IMR-90 (cell line): ENCODE results near the gene SPTLC1. TPM values are rescaled to one million over a fixed set of nuclear protein-coding genes. Genes with fewer than 3 reads are reported as not detected.

ENCODE experiments used
- ATAC-seq: fragments of 200-7000 bp; cut with Tn5 transposase; 2 replicates; pipeline ENCODE4 v1.9.1; 2020; ENCODE audit warnings: low read depth, mild to moderate bottlenecking, moderate library complexity
- BruUV-seq: library from RNA; stranded (reverse); fragments of 400-500 nt; replicated peaks from 2 replicates; lab custom pipeline; 2021; lab: Mats Ljungman, UMichigan
- CTCF ChIA-PET: fragments of 300-600 bp; formaldehyde crosslinking; extraction: SDS; loops from one replicate; lab custom pipeline; 2021; ENCODE audit warnings: antibody characterized with exemption; lab: Yijun Ruan, JAX
- POLR2A ChIA-PET: fragments of 300-600 bp; sonication (Branson Sonifier 250); formaldehyde crosslinking; loops from one replicate; lab custom pipeline; 2022; ENCODE audit warnings: antibody characterized with exemption; ENCODE audit not compliant: unreplicated experiment; lab: Charles Lee
- DNase-seq: peaks from one replicate; pipeline ENCODE4 v3.0.0; 2013
- H2AFZ ChIP-seq: replicated peaks from 2 replicates; pipeline ENCODE3; 2013; ENCODE audit warnings: low read length, mild to moderate bottlenecking; ENCODE audit not compliant: poor library complexity
- H2AK5ac ChIP-seq: 2 replicates; pipeline ENCODE4 v1.6.1; 2013; ENCODE audit warnings: low read depth, low read length, inconsistent platforms
- H2AK9ac ChIP-seq: replicated peaks from 2 replicates; pipeline ENCODE3; 2013; ENCODE audit warnings: mild to moderate bottlenecking, low read depth, low read length, moderate library complexity; ENCODE audit not compliant: poor library complexity
- H2BK120ac ChIP-seq: 2 replicates; pipeline ENCODE4 v1.6.1; 2013; ENCODE audit warnings: low read depth, low read length, inconsistent platforms
- H2BK15ac ChIP-seq: 3 replicates; pipeline ENCODE4 v1.6.1; 2013; ENCODE audit warnings: low read depth, low read length, inconsistent platforms
- H2BK20ac ChIP-seq: 2 replicates; pipeline ENCODE4 v1.6.1; 2013; ENCODE audit warnings: low read depth, mild to moderate bottlenecking, inconsistent platforms, low read length, moderate library complexity
- H2BK5ac ChIP-seq: 2 replicates; pipeline ENCODE4 v1.6.1; 2013; ENCODE audit warnings: mild to moderate bottlenecking, low read depth, low read length, inconsistent platforms; ENCODE audit not compliant: poor library complexity, severe bottlenecking
- H3K14ac ChIP-seq: replicated peaks from 2 replicates; pipeline ENCODE4 v1.6.1; 2013; ENCODE audit warnings: low read depth, low read length, inconsistent platforms
- H3K18ac ChIP-seq: 2 replicates; pipeline ENCODE4 v1.6.1; 2013; ENCODE audit warnings: low read depth, low read length, control low read depth
- H3K23ac ChIP-seq: 2 replicates; pipeline ENCODE4 v1.6.1; 2013; ENCODE audit warnings: low read depth, low read length, inconsistent platforms
- H3K27ac ChIP-seq: 2 replicates; pipeline ENCODE4 v1.5.1; 2013; ENCODE audit warnings: mild to moderate bottlenecking, control low read depth, low read length; ENCODE audit not compliant: insufficient read depth
- H3K27me3 ChIP-seq: 2 replicates; pipeline ENCODE4 v1.6.1; 2013; ENCODE audit warnings: low read length; ENCODE audit not compliant: control insufficient read depth, insufficient read depth
- H3K36me3 ChIP-seq: 2 replicates; pipeline ENCODE4 v1.6.1; 2013; ENCODE audit warnings: low read length, mixed read lengths; ENCODE audit not compliant: control insufficient read depth, insufficient read depth
- H3K4ac ChIP-seq: 2 replicates; pipeline ENCODE4 v1.6.1; 2013; ENCODE audit warnings: low read depth, low read length, inconsistent platforms
- H3K4me1 ChIP-seq: 2 replicates; pipeline ENCODE4 v1.6.1; 2013; ENCODE audit warnings: low read length, mixed read lengths; ENCODE audit not compliant: control insufficient read depth, insufficient read depth
- H3K4me2 ChIP-seq: 2 replicates; pipeline ENCODE4 v1.6.1; 2013; ENCODE audit warnings: low read depth, mild to moderate bottlenecking, control low read depth, low read length, moderate library complexity
- H3K4me3 ChIP-seq: 2 replicates; pipeline ENCODE4 v1.5.1; 2013; ENCODE audit warnings: low read depth, mild to moderate bottlenecking, control low read depth, low read length, moderate library complexity; ENCODE audit not compliant: insufficient read depth
- H3K56ac ChIP-seq: 2 replicates; pipeline ENCODE4 v1.6.1; 2013; ENCODE audit warnings: low read length, inconsistent platforms; ENCODE audit not compliant: insufficient read depth; ENCODE audit errors: extremely low read depth
- H3K79me1 ChIP-seq, 2 experiments: 2 replicates each; pipeline ENCODE4 v1.6.1; 2013; ENCODE audit warnings: low read length in 2 of 2, inconsistent platforms in 1 of 2, low read depth in 1 of 2
- H3K9ac ChIP-seq: 2 replicates; pipeline ENCODE4 v1.6.1; 2013; ENCODE audit warnings: low read depth, low read length, control low read depth
- H3K9me1 ChIP-seq: 2 replicates; pipeline ENCODE4 v1.6.1; 2013; ENCODE audit warnings: low read length, inconsistent platforms; ENCODE audit not compliant: insufficient read depth
- H3K9me3 ChIP-seq: 2 replicates; pipeline ENCODE4 v1.6.1; 2013; ENCODE audit warnings: low read length; ENCODE audit not compliant: control insufficient read depth, insufficient read depth
- H4K20me1 ChIP-seq: 2 replicates; pipeline ENCODE4 v1.6.1; 2013; ENCODE audit warnings: low read length, inconsistent platforms; ENCODE audit not compliant: insufficient read depth
- H4K5ac ChIP-seq: 2 replicates; pipeline ENCODE4 v1.6.1; 2013; ENCODE audit warnings: mild to moderate bottlenecking, low read depth, low read length, control low read depth
- H4K8ac ChIP-seq, 2 experiments: 2 replicates each; pipeline ENCODE4 v1.6.1; 2013; ENCODE audit warnings: low read depth in 2 of 2, low read length in 2 of 2, control low read depth in 1 of 2, inconsistent platforms in 1 of 2
- H4K91ac ChIP-seq: 2 replicates; pipeline ENCODE4 v1.6.1; 2013; ENCODE audit warnings: low read depth, low read length, inconsistent platforms; ENCODE audit not compliant: insufficient read depth
- RAD21 ChIP-seq: IDR thresholded peaks from 2 replicates; pipeline ENCODE4 v1.6.1; 2012; ENCODE audit warnings: low read length, improper control_type of control experiment
- RFX5 ChIP-seq: IDR thresholded peaks from 2 replicates; pipeline ENCODE4 v1.8.0; 2012; ENCODE audit warnings: low read depth, mild to moderate bottlenecking, low read length, moderate library complexity
- WGBS, 2 experiments: methylation state at CpG; one replicate each; pipeline versions ENCODE4 v1.1.5 to v1.1.7; 2013; ENCODE audit warnings: missing lambda C conversion rate in 2 of 2; ENCODE audit not compliant: insufficient read length in 1 of 2; ENCODE audit errors: extremely low coverage in 2 of 2; 5-methylcytosine and 5-hydroxymethylcytosine counted together
- dilution Hi-C: fragments of 300-500 bp; cut with HindIII; formaldehyde crosslinking; loops from one replicate; pipeline ENCODE4 v1.14.3; 2018; ENCODE audit warnings: low sequenced_read_pairs; ENCODE audit not compliant: unreplicated experiment
- in situ Hi-C: fragments of 300-500 bp; cut with MboI; formaldehyde crosslinking; loops from 3 replicates; pipeline ENCODE4 v1.14.3; 2019; ENCODE audit warnings: low sequenced_read_pairs, inconsistent platforms, mixed read lengths
- intact Hi-C: fragments of 100-400 bp; cut with micrococcal nuclease; formaldehyde crosslinking; loops from 2 replicates; pipeline ENCODE4 v1.10.0; 2022
- polyA plus RNA-seq, 3 experiments: library from polyadenylated mRNA; depleted of rRNA; stranded (reverse); fragments of >200 nt; gene quantifications; 2 replicates each; pipeline ENCODE4 v1.2.3, GENCODE V29; 2012; ENCODE audit warnings: low replicate concordance in 1 of 3
- total RNA-seq: library from RNA; depleted of rRNA; stranded (reverse); fragments of >200 nt; gene quantifications from 2 replicates; pipeline ENCODE4 v1.2.3, GENCODE V29; 2012
- TF ChIP-seq, protein P1 (sequence below): conservative IDR thresholded peaks from 2 replicates; pipeline ENCODE4 v1.5.1; 2012; ENCODE audit warnings: mild to moderate bottlenecking, low read depth, low read length, improper control_type of control experiment

The SPTLC1 gene
- total and polyA plus RNA-seq, 2 of the 4 experiments (the other 2 are of a cell fraction): 65.7 to 92.7 TPM

DNA sequence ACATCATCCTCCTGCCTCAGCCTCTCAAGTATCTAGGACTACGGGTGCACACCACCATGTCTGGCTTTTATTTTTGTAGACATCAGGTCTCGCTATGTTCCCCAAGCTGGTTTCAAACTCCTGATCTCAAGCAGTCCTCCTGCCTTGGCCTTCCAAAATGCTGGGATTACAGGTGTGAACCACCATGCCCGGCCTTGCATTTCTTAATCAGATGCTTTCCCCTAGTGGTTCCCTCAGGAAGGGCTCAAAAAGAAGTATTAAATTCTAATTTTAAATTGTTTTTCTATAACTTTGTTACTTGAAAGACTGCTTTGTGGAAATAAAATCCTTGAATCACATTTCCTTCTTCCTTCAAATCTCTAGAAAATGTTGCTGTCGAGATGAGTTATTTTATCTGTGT is 85.7 kb downstream of the SPTLC1 start:
- H4K5ac ChIP-seq: no peak overlapping the region
- intact Hi-C loops (no loop called here), in situ Hi-C loops (no loop called here), dilution Hi-C loops (no loop called here)
- H3K4me2 ChIP-seq: no peak overlapping the region
- TF ChIP-seq RFX5: no peak
- 0 out of 2 replicates have a peak, but pooled peaks have one; percentile 14 for TF ChIP-seq RAD21
- TF ChIP-seq, protein P1, sequence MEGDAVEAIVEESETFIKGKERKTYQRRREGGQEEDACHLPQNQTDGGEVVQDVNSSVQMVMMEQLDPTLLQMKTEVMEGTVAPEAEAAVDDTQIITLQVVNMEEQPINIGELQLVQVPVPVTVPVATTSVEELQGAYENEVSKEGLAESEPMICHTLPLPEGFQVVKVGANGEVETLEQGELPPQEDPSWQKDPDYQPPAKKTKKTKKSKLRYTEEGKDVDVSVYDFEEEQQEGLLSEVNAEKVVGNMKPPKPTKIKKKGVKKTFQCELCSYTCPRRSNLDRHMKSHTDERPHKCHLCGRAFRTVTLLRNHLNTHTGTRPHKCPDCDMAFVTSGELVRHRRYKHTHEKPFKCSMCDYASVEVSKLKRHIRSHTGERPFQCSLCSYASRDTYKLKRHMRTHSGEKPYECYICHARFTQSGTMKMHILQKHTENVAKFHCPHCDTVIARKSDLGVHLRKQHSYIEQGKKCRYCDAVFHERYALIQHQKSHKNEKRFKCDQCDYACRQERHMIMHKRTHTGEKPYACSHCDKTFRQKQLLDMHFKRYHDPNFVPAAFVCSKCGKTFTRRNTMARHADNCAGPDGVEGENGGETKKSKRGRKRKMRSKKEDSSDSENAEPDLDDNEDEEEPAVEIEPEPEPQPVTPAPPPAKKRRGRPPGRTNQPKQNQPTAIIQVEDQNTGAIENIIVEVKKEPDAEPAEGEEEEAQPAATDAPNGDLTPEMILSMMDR: 0 out of 2 replicates have a peak, but pooled peaks have one; percentile 18
- no peaks in the 10 kb centered on the region for H4K20me1 ChIP-seq
- no peak overlapping the region for H3K9ac ChIP-seq
- no peaks in the 10 kb centered on the region for H3K27me3 ChIP-seq
- no peak overlapping the region for H3K23ac ChIP-seq
- no peak overlapping the region for H4K91ac ChIP-seq
- H2BK20ac ChIP-seq: no peak overlapping the region
- no peak overlapping the region for H2AFZ ChIP-seq
- peaks cover 0 to 9% of the 10 kb centered on the region in 2 experiments; a peak in 2 of 4 replicates for H3K79me1 ChIP-seq
- H3K56ac ChIP-seq: no peak overlapping the region
- H4K8ac ChIP-seq: no peak overlapping the region
- no peak overlapping the region for H3K4me3 ChIP-seq
- peaks cover 17% of the 10 kb centered on the region for H3K36me3 ChIP-seq
- 100% methylated on average over 2 of the region's 4 CpGs; no CpG with 5 or more reads in 1 of the 2 experiments for WGBS, 2 experiments
- ATAC-seq (no peak), DNase-seq (no peak)
- ChIA-PET CTCF (no interaction called here), POLR2A (no interaction called here)
- H2BK15ac ChIP-seq: no peak overlapping the region
- no peak overlapping the region for H2AK5ac ChIP-seq
- peaks cover 8% of the 10 kb centered on the region for H3K9me1 ChIP-seq
- BruUV-seq: no TSS peak
- H2BK5ac ChIP-seq: no peak overlapping the region
- peaks cover 7% of the 10 kb centered on the region; the same call in 1 of the 2 replicates for H3K4me1 ChIP-seq
- H3K18ac ChIP-seq: no peak overlapping the region
- H3K9me3 ChIP-seq: no peaks in the 10 kb centered on the region
- no peak overlapping the region for H2AK9ac ChIP-seq
- no peak overlapping the region for H3K27ac ChIP-seq
- no peak overlapping the region for H3K4ac ChIP-seq
- H3K14ac ChIP-seq: no peak overlapping the region
- no peak overlapping the region for H2BK120ac ChIP-seq
